A549 (cell line): ENCODE results near the gene TMEM30A. TPM values are rescaled to one million over a fixed set of nuclear protein-coding genes. Genes with fewer than 3 reads are reported as not detected.

Source experiments
- ATAC-seq, 2 experiments: fragments of 200-7000 bp in 1 of 2; fragments of >200 bp in 1 of 2; cut with Nextera tagmentation in 1 of 2; cut with Tn5 transposase in 1 of 2; 3 replicates each; pipeline versions ENCODE4 v1.8.0 to v1.9.1; 2018 to 2020; ENCODE audit warnings: mild to moderate bottlenecking in 1 of 2, moderate library complexity in 1 of 2
- CTCF ChIA-PET: fragments of 300-600 bp; sonication (Branson Sonifier 250); formaldehyde crosslinking; extraction: SDS; loops from one replicate; lab custom pipeline; 2021; ENCODE audit warnings: antibody characterized with exemption, inconsistent platforms; lab: Yijun Ruan, JAX
- POLR2A ChIA-PET: fragments of 350-600 bp; formaldehyde crosslinking; extraction: SDS; loops from one replicate; lab custom pipeline; 2021; ENCODE audit warnings: antibody characterized with exemption, inconsistent platforms; lab: Yijun Ruan, JAX
- DNase-seq, 2 experiments: peaks; one replicate each; pipeline versions ENCODE4 v3.0.0 to v3.0.0-alpha.2; 2011 to 2016; ENCODE audit warnings: low read depth in 1 of 2, low spot score in 1 of 2
- FAIRE-seq: peaks from 2 replicates; lab custom pipeline; 2011; peaks lifted over from hg19 to GRCh38; lab: Jason Lieb, UNC
- H3K27ac ChIP-seq, 2 experiments: fragments of >200 bp; sonication (Bioruptor Twin); formaldehyde crosslinking; 3 replicates each; pipeline ENCODE4 v1.5.1; 2016 to 2017
- H3K4me1 ChIP-seq: fragments of >200 bp; sonication (Bioruptor Twin); formaldehyde crosslinking; 3 replicates; pipeline ENCODE4 v1.6.1; 2016
- H3K4me2 ChIP-seq: fragments of >200 bp; sonication (Bioruptor Twin); formaldehyde crosslinking; 3 replicates; pipeline ENCODE4 v1.6.1; 2016
- H3K4me3 ChIP-seq: fragments of >200 bp; sonication (Bioruptor Twin); formaldehyde crosslinking; 3 replicates; pipeline ENCODE4 v1.5.1; 2016
- H3K9me3 ChIP-seq: fragments of >200 bp; sonication (Bioruptor Twin); formaldehyde crosslinking; 3 replicates; pipeline ENCODE4 v1.6.1; 2016
- CBX2 ChIP-seq: fragments of 200-600 bp; sonication (generic); IDR thresholded peaks from 2 replicates; pipeline ENCODE4 v1.6.1; 2016; ENCODE audit warnings: low read depth, mild to moderate bottlenecking, borderline replicate concordance
- CBX8 ChIP-seq: fragments of 200-600 bp; sonication (generic); IDR thresholded peaks from 2 replicates; pipeline ENCODE4 v1.6.1; 2016
- CHD4 ChIP-seq: fragments of 200-600 bp; sonication (generic); IDR thresholded peaks from 2 replicates; pipeline ENCODE4 v1.6.1; 2016; ENCODE audit warnings: antibody characterized with exemption, mild to moderate bottlenecking, borderline replicate concordance
- E2F6 ChIP-seq: IDR thresholded peaks from 2 replicates; pipeline ENCODE4 v1.6.1; 2012; ENCODE audit warnings: low read depth, borderline replicate concordance
- ELK1 ChIP-seq: fragments of 150-350 bp; IDR thresholded peaks from 2 replicates; pipeline ENCODE4 v1.6.1; 2014; ENCODE audit warnings: low read depth, mild to moderate bottlenecking, low read length
- FOSL2 ChIP-seq, 2 experiments: fragments of 450-650 bp in 1 of 2; fragments of >200 bp in 1 of 2; sonication (Bioruptor Twin) in 1 of 2; formaldehyde crosslinking; IDR thresholded peaks; 2 replicates each; pipeline versions ENCODE4 v1.5.0 to v1.6.1; 2016 to 2020; ENCODE audit warnings: mild to moderate bottlenecking in 1 of 2, moderate library complexity in 1 of 2
- GATA3 ChIP-seq: IDR thresholded peaks from 2 replicates; pipeline ENCODE4 v1.6.1; 2012; ENCODE audit warnings: borderline replicate concordance
- HDAC2 ChIP-seq: fragments of 200-600 bp; sonication (generic); IDR thresholded peaks from 2 replicates; pipeline ENCODE4 v1.6.1; 2016
- HMGXB4 ChIP-seq: fragments of 250-450 bp; sonication (Bioruptor Pico); IDR thresholded peaks from 2 replicates; pipeline ENCODE4 v1.5.0; 2021; ENCODE audit warnings: mild to moderate bottlenecking, moderate library complexity, borderline replicate concordance
- HOXA7 ChIP-seq: fragments of 250-450 bp; sonication (Bioruptor Pico); IDR thresholded peaks from 2 replicates; pipeline ENCODE4 v1.5.0; 2020; ENCODE audit warnings: mild to moderate bottlenecking, moderate library complexity
- JUNB ChIP-seq: fragments of >200 bp; sonication (Bioruptor Twin); formaldehyde crosslinking; IDR thresholded peaks from 2 replicates; pipeline ENCODE4 v1.6.1; 2016
- KDM1A ChIP-seq: fragments of 200-600 bp; sonication (generic); IDR thresholded peaks from 2 replicates; pipeline ENCODE4 v1.6.1; 2016; ENCODE audit warnings: low read depth, mild to moderate bottlenecking
- MAFK ChIP-seq: fragments of 450-650 bp; IDR thresholded peaks from 2 replicates; pipeline ENCODE4 v1.6.1; 2014; ENCODE audit not compliant: partially characterized antibody
- MAX ChIP-seq: IDR thresholded peaks from 2 replicates; pipeline ENCODE4 v1.6.1; 2012
- POLR2AphosphoS2 ChIP-seq: conservative IDR thresholded peaks from 2 replicates; pipeline ENCODE4 v1.6.1; 2012; ENCODE audit warnings: low read length, improper control_type of control experiment, inconsistent platforms
- REST ChIP-seq: fragments of 200-600 bp; sonication (generic); IDR thresholded peaks from 2 replicates; pipeline ENCODE4 v1.6.1; 2016; ENCODE audit warnings: antibody characterized with exemption, mild to moderate bottlenecking, moderate library complexity
- TP53 ChIP-seq: fragments of 250-450 bp; sonication (Bioruptor Pico); IDR thresholded peaks from 2 replicates; pipeline ENCODE4 v1.5.0; 2021; ENCODE audit warnings: mild to moderate bottlenecking, moderate library complexity
- ZC3H11A ChIP-seq: fragments of 450-650 bp; IDR thresholded peaks from 2 replicates; pipeline ENCODE4 v1.6.1; 2014; ENCODE audit warnings: antibody characterized with exemption, mild to moderate bottlenecking
- ZFP36 ChIP-seq: fragments of 450-650 bp; IDR thresholded peaks from 2 replicates; pipeline ENCODE4 v1.6.1; 2014; ENCODE audit warnings: borderline replicate concordance; ENCODE audit not compliant: partially characterized antibody
- WGBS: methylation state at CpG from one replicate; pipeline ENCODE4 v1.1.6; 2017; ENCODE audit errors: missing lambda C conversion rate; 5-methylcytosine and 5-hydroxymethylcytosine counted together
- polyA plus RNA-seq, 4 experiments: library from polyadenylated mRNA; depleted of rRNA in 3 of 4; stranded (reverse); fragments of >200 nt; fragmentation: RNase III in 1 of 4; extraction: RNeasy Plus Mini Kit Qiagen cat#74134 plus additional on column Dnase treatment in 1 of 4; gene quantifications; 2 replicates in 3 of 4; 3 replicates in 1 of 4; pipeline ENCODE4 v1.2.3, GENCODE V29; 2011 to 2017

Gene TMEM30A
- polyA plus RNA-seq, 2 of the 4 experiments (the other 2 are of a cell fraction): 65.1 to 75.5 TPM

GRCh38 chr6:75279418-75279817, 5.2 kb downstream of the TMEM30A start (continued):
- TF ChIP-seq ELK1: no peak

- TF ChIP-seq E2F6: no peak
- TF ChIP-seq HDAC2: no peak
- no peak for TF ChIP-seq KDM1A
- TF ChIP-seq CBX2: no peak
- TF ChIP-seq TP53 (CRISPR knock-in tag): no peak
- no peak for TF ChIP-seq ZC3H11A
- TF ChIP-seq CBX8: no peak
- no peak for TF ChIP-seq POLR2AphosphoS2
- TF ChIP-seq REST: no peak
- no peak for TF ChIP-seq GATA3
- TF ChIP-seq ZFP36: no peak
- no peak for TF ChIP-seq HOXA7 (CRISPR knock-in tag)
- TF ChIP-seq CHD4: no peak
- TF ChIP-seq JUNB: no peak
- no peak for TF ChIP-seq HMGXB4 (CRISPR knock-in tag)
- 20% methylated on average over 4 of the region's 4 CpGs for WGBS
- FAIRE-seq (no peak), ATAC-seq (no peak), DNase-seq (no peak)
- ChIA-PET POLR2A (no interaction called here), CTCF (interaction anchor here (1.3 to 1.5 kb wide), 2 partner anchors 12 to 249 kb away, joined by 4 read pairs; no protein-coding TSS in a partner anchor)
- peaks cover 79% of the 10 kb centered on the region for H3K4me1 ChIP-seq
- peak overlapping the region; percentile 85 for H3K4me2 ChIP-seq
- no peaks in the 10 kb centered on the region for H3K9me3 ChIP-seq
- peak overlapping the region; percentile 30 to 72; a peak in 5 of 6 replicates for H3K27ac ChIP-seq
- 0 out of 3 replicates have a peak overlapping the region, but pooled peaks have one; percentile 17 for H3K4me3 ChIP-seq
Measured at GRCh38 chr6:75278474-75279077, 6.0 kb downstream of the TMEM30A start.

- no peaks in the 10 kb centered on the region for H3K9me3 ChIP-seq
- peaks cover 74% of the 10 kb centered on the region for H3K4me1 ChIP-seq
- H3K27ac ChIP-seq: peak overlapping the region; percentile 52 to 73; a peak in 4 of 6 replicates
- TF ChIP-seq ELK1: no peak
- TF ChIP-seq JUNB: peak; percentile 32; the same call in 1 of the 2 replicates
- peak; percentile 64; the same call in 1 of the 2 replicates for TF ChIP-seq GATA3
- TF ChIP-seq FOSL2 (IDR thresholded peaks at IDR 0.05): 0 out of 2 replicates have a peak, but pooled peaks have one; percentile 16
- peak; percentile 54 for TF ChIP-seq FOSL2 (CRISPR knock-in tag; IDR thresholded peaks at IDR 0.05)
- peak; percentile 27 for TF ChIP-seq MAFK
- TF ChIP-seq MAX: no peak
- DNase-seq: peak in 1 of 2 experiments; percentile 72
- POLR2A ChIA-PET: interaction anchor here (1.3 to 1.9 kb wide), 2 partner anchors 9 to 31 kb away, joined by 3 to 21 read pairs; partner anchors contain the start of gene TMEM30A
- CTCF ChIA-PET: interaction anchor here (0.7 to 1.9 kb wide), 5 partner anchors 8 to 271 kb away, joined by 3 to 5 read pairs (median 4); no protein-coding TSS in a partner anchor
- peak overlapping the region; percentile 59 for H3K4me2 ChIP-seq
- H3K4me3 ChIP-seq: no peak overlapping the region
- no peak for FAIRE-seq
- ATAC-seq: peak; percentile 90 to 91
Measured at GRCh38 chr6:75275067-75275466, 9.5 kb downstream of the TMEM30A start.
